ENCODE results near the gene TBCEL. TPM values are rescaled to one million over a fixed set of nuclear protein-coding genes. Genes with fewer than 3 reads are reported as not detected.

Gene TBCEL
- total RNA-seq, 1 experiment from 2014 or later, result 17.2 TPM

GRCh38 chr11:121134741-121135312 is 110.9 kb downstream of the TBCEL start:
- no peak for TF ChIP-seq CTCF (IDR thresholded peaks at IDR 0.05; ENCODE audit: unreplicated experiment)
- intact Hi-C loops (cut with micrococcal nuclease), result no loop called here
- no peak for DNase-seq (ENCODE audit: unreplicated experiment)
- Mint-ChIP-seq H3K36me3 (ENCODE audit: insufficient read depth, unreplicated experiment) (no peaks in the 10 kb centered on the region), H3K27ac (ENCODE audit: low read depth, unreplicated experiment) (no peak overlapping the region), H3K9me3 (ENCODE audit: unreplicated experiment) (no peaks in the 10 kb centered on the region), H3K27me3 (ENCODE audit: insufficient read depth, unreplicated experiment) (peaks cover 42% of the 10 kb centered on the region), H3K4me3 (ENCODE audit: unreplicated experiment) (no peak overlapping the region), H3K4me1 (ENCODE audit: insufficient read depth, unreplicated experiment) (no peaks in the 10 kb centered on the region)
- ChIA-PET CTCF (interaction anchor here (0.6 kb wide), 1 partner anchor 18 kb away, joined by 3 read pairs; no protein-coding TSS in a partner anchor), POLR2A (interaction anchor here (0.8 to 1.2 kb wide), 2 partner anchors 56 to 111 kb away, joined by 3 read pairs; partner anchors contain the start of gene TBCEL)
- BruUV-seq (replicated peaks), result no TSS peak

- DNase-seq (ENCODE audit: unreplicated experiment), result no peak
- CTCF ChIA-PET, result no interaction called here
- Mint-ChIP-seq H3K27me3 (ENCODE audit: insufficient read depth, unreplicated experiment) (peaks cover 57% of the 10 kb centered on the region), H3K4me3 (ENCODE audit: unreplicated experiment) (no peak overlapping the region), H3K9me3 (ENCODE audit: unreplicated experiment) (no peaks in the 10 kb centered on the region), H3K27ac (ENCODE audit: low read depth, unreplicated experiment) (no peak overlapping the region), H3K4me1 (ENCODE audit: insufficient read depth, unreplicated experiment) (no peaks in the 10 kb centered on the region), H3K36me3 (ENCODE audit: insufficient read depth, unreplicated experiment) (no peaks in the 10 kb centered on the region)
- TF ChIP-seq CTCF (IDR thresholded peaks at IDR 0.05; ENCODE audit: unreplicated experiment), result no peak
- BruUV-seq (replicated peaks), result no TSS peak
- POLR2A ChIA-PET, result no interaction called here
- intact Hi-C loops (cut with micrococcal nuclease), result no loop called here
Observed at GRCh38 chr11:121137005-121137404, 113.1 kb downstream of the TBCEL start.

- ChIA-PET POLR2A (no interaction called here), CTCF (no interaction called here)
- H3K27ac Mint-ChIP-seq (ENCODE audit: low read depth, unreplicated experiment), result no peak overlapping the region
- H3K4me3 Mint-ChIP-seq (ENCODE audit: unreplicated experiment), result no peak overlapping the region
- no peaks in the 10 kb centered on the region for H3K4me1 Mint-ChIP-seq (ENCODE audit: insufficient read depth, unreplicated experiment)
- H3K36me3 Mint-ChIP-seq (ENCODE audit: insufficient read depth, unreplicated experiment), result no peaks in the 10 kb centered on the region
- intact Hi-C loops (cut with micrococcal nuclease), result no loop called here
- peaks cover 70% of the 10 kb centered on the region for H3K27me3 Mint-ChIP-seq (ENCODE audit: insufficient read depth, unreplicated experiment)
- H3K9me3 Mint-ChIP-seq (ENCODE audit: unreplicated experiment), result no peaks in the 10 kb centered on the region
- DNase-seq (ENCODE audit: unreplicated experiment), result no peak
- no TSS peak for BruUV-seq (replicated peaks)
- TF ChIP-seq CTCF (IDR thresholded peaks at IDR 0.05; ENCODE audit: unreplicated experiment), result no peak
Observed at GRCh38 chr11:121138259-121138658, 114.4 kb downstream of the TBCEL start.

GRCh38 chr11:121140369-121140768 is 116.5 kb downstream of the TBCEL start:
- Mint-ChIP-seq H3K4me3 (ENCODE audit: unreplicated experiment) (no peak overlapping the region), H3K9me3 (ENCODE audit: unreplicated experiment) (no peaks in the 10 kb centered on the region), H3K27ac (ENCODE audit: low read depth, unreplicated experiment) (no peak overlapping the region), H3K4me1 (ENCODE audit: insufficient read depth, unreplicated experiment) (no peaks in the 10 kb centered on the region), H3K36me3 (ENCODE audit: insufficient read depth, unreplicated experiment) (no peaks in the 10 kb centered on the region), H3K27me3 (ENCODE audit: insufficient read depth, unreplicated experiment) (peaks cover 71% of the 10 kb centered on the region)
- no peak for TF ChIP-seq CTCF (IDR thresholded peaks at IDR 0.05; ENCODE audit: unreplicated experiment)
- intact Hi-C loops (cut with micrococcal nuclease), result no loop called here
- ChIA-PET CTCF (no interaction called here), POLR2A (no interaction called here)
- no TSS peak for BruUV-seq (replicated peaks)
- no peak for DNase-seq (ENCODE audit: unreplicated experiment)

Other genes starting within 250 kb of the TBCEL start
- gene TECTA, start 77.1 kb downstream of the TBCEL start, total RNA-seq (2022), result 0.27 and 0.30 TPM in 2 replicates

All from MCF 10A (cell line).